ENCODE measurements around the gene SLC9C2. TPM values are rescaled to one million over a fixed set of nuclear protein-coding genes. Genes with fewer than 3 reads are reported as not detected.
"Not testable (repeated sequence)": the region's sequence is repeated elsewhere in the genome, so short reads cannot be mapped to it uniquely, and the experiment has no call there.

Gene SLC9C2
- polyA plus RNA-seq, 1 donor from 2014 or later: 0.31 TPM

DNA sequence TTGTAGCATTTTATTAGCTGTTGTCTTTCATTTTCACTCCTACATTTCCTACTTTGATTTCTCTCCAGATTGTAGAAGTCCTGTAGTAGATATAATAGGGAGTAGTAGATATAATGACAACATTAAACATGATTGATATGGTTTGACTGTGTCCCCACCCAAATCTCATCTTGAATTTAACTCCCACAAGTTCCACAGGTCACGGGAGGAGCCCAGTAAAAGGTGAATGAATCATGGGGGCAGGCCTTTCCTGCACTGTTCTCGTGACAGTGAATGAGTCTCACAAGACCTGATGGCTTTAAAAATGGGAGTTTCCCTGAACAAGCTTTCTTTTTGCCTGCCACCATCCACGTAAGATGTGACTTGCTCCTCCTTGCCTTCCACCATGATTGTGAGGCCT, 133.2 kb downstream of the SLC9C2 start:
- no peak overlapping the region for H2AFZ ChIP-seq (ENCODE audit: low read depth, low read length)
- H3K27ac ChIP-seq (ENCODE audit: low read length): no peak overlapping the region
- TF ChIP-seq, protein P1, sequence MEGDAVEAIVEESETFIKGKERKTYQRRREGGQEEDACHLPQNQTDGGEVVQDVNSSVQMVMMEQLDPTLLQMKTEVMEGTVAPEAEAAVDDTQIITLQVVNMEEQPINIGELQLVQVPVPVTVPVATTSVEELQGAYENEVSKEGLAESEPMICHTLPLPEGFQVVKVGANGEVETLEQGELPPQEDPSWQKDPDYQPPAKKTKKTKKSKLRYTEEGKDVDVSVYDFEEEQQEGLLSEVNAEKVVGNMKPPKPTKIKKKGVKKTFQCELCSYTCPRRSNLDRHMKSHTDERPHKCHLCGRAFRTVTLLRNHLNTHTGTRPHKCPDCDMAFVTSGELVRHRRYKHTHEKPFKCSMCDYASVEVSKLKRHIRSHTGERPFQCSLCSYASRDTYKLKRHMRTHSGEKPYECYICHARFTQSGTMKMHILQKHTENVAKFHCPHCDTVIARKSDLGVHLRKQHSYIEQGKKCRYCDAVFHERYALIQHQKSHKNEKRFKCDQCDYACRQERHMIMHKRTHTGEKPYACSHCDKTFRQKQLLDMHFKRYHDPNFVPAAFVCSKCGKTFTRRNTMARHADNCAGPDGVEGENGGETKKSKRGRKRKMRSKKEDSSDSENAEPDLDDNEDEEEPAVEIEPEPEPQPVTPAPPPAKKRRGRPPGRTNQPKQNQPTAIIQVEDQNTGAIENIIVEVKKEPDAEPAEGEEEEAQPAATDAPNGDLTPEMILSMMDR (IDR thresholded peaks at IDR 0.05; ENCODE audit: poor library complexity, severe bottlenecking): no peak
- no peak for TF ChIP-seq POLR2AphosphoS5 (IDR thresholded peaks at IDR 0.05)
- TF ChIP-seq RAD21 (conservative IDR thresholded peaks at IDR 0.05): no peak
- TF ChIP-seq, protein P2, sequence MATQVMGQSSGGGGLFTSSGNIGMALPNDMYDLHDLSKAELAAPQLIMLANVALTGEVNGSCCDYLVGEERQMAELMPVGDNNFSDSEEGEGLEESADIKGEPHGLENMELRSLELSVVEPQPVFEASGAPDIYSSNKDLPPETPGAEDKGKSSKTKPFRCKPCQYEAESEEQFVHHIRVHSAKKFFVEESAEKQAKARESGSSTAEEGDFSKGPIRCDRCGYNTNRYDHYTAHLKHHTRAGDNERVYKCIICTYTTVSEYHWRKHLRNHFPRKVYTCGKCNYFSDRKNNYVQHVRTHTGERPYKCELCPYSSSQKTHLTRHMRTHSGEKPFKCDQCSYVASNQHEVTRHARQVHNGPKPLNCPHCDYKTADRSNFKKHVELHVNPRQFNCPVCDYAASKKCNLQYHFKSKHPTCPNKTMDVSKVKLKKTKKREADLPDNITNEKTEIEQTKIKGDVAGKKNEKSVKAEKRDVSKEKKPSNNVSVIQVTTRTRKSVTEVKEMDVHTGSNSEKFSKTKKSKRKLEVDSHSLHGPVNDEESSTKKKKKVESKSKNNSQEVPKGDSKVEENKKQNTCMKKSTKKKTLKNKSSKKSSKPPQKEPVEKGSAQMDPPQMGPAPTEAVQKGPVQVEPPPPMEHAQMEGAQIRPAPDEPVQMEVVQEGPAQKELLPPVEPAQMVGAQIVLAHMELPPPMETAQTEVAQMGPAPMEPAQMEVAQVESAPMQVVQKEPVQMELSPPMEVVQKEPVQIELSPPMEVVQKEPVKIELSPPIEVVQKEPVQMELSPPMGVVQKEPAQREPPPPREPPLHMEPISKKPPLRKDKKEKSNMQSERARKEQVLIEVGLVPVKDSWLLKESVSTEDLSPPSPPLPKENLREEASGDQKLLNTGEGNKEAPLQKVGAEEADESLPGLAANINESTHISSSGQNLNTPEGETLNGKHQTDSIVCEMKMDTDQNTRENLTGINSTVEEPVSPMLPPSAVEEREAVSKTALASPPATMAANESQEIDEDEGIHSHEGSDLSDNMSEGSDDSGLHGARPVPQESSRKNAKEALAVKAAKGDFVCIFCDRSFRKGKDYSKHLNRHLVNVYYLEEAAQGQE (IDR thresholded peaks at IDR 0.05; ENCODE audit: borderline replicate concordance): no peak
- no peak for TF ChIP-seq EP300 (conservative IDR thresholded peaks at IDR 0.05; ENCODE audit: poor library complexity, severe bottlenecking)
- TF ChIP-seq TAF1 (IDR thresholded peaks at IDR 0.05; ENCODE audit: low read depth): no peak
- no peak for TF ChIP-seq SMC3 (conservative IDR thresholded peaks at IDR 0.05; ENCODE audit: poor library complexity)
- no peak for TF ChIP-seq EZH2 (IDR thresholded peaks at IDR 0.05; ENCODE audit: borderline replicate concordance, insufficient read depth, low read length, poor library complexity, severe bottlenecking)
- TF ChIP-seq MXI1 (conservative IDR thresholded peaks at IDR 0.05; ENCODE audit: poor library complexity, severe bottlenecking): no peak
- H3K4me3 ChIP-seq (ENCODE audit: low read length): no peak overlapping the region
- H3K9me3 ChIP-seq (ENCODE audit: low read length): no peaks in the 10 kb centered on the region
- H3K27me3 ChIP-seq (ENCODE audit: insufficient read depth, low read depth, low read length): no peaks in the 10 kb centered on the region
- H3K36me3 ChIP-seq (ENCODE audit: insufficient read depth, low read length): no peaks in the 10 kb centered on the region
- H3K79me2 ChIP-seq (replicated peaks; ENCODE audit: insufficient read depth, low read length): no peaks in the 10 kb centered on the region
- no peaks in the 10 kb centered on the region for H3K9me2 ChIP-seq (ENCODE audit: insufficient read depth, low read length)
- H4K20me1 ChIP-seq (ENCODE audit: insufficient read depth): no peaks in the 10 kb centered on the region
- no peak overlapping the region for H3K4me2 ChIP-seq (ENCODE audit: low read length)
- no peaks in the 10 kb centered on the region for H3F3A ChIP-seq (ENCODE audit: insufficient read depth, low read length, poor library complexity, severe bottlenecking)
- no peak overlapping the region for H3K9ac ChIP-seq (ENCODE audit: low read length)

DNA sequence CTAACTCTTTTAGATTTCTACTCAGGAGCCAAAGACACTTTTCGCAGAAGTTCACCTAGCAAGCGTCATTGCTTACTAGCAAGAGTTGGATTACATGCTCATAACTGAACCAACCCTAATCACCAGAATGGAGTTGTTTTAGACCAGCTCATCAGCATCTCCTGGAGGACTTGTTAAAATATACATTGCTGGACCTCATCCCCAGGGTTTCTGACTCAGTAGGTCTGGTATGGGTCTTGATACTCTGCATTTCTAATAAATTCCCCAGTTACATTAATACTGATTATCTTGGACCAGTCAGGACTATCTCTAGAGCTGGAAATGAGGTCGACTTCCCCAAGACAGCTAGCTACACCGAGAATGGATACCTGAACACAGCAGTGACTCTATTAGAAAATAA, 135.4 kb downstream of the SLC9C2 start:
- no peaks in the 10 kb centered on the region for H3K79me2 ChIP-seq (replicated peaks; ENCODE audit: insufficient read depth, low read length)
- no peaks in the 10 kb centered on the region for H3K36me3 ChIP-seq (ENCODE audit: insufficient read depth, low read length)
- H2AFZ ChIP-seq (ENCODE audit: low read depth, low read length): no peak overlapping the region
- no peak overlapping the region for H3K9ac ChIP-seq (ENCODE audit: low read length)
- H3K9me2 ChIP-seq (ENCODE audit: insufficient read depth, low read length): no peaks in the 10 kb centered on the region
- no peak overlapping the region for H3K27ac ChIP-seq (ENCODE audit: low read length)
- H3K4me2 ChIP-seq (ENCODE audit: low read length): no peak overlapping the region
- no peak for TF ChIP-seq EP300 (conservative IDR thresholded peaks at IDR 0.05; ENCODE audit: poor library complexity, severe bottlenecking)
- no peak for TF ChIP-seq MXI1 (conservative IDR thresholded peaks at IDR 0.05; ENCODE audit: poor library complexity, severe bottlenecking)
- no peak for TF ChIP-seq SMC3 (conservative IDR thresholded peaks at IDR 0.05; ENCODE audit: poor library complexity)
- no peaks in the 10 kb centered on the region for H4K20me1 ChIP-seq (ENCODE audit: insufficient read depth)
- no peaks in the 10 kb centered on the region for H3K27me3 ChIP-seq (ENCODE audit: insufficient read depth, low read depth, low read length)
- H3K9me3 ChIP-seq (ENCODE audit: low read length): peaks cover 3% of the 10 kb centered on the region
- H3K4me3 ChIP-seq (ENCODE audit: low read length): no peak overlapping the region
- H3F3A ChIP-seq (ENCODE audit: insufficient read depth, low read length, poor library complexity, severe bottlenecking): no peaks in the 10 kb centered on the region

DNA sequence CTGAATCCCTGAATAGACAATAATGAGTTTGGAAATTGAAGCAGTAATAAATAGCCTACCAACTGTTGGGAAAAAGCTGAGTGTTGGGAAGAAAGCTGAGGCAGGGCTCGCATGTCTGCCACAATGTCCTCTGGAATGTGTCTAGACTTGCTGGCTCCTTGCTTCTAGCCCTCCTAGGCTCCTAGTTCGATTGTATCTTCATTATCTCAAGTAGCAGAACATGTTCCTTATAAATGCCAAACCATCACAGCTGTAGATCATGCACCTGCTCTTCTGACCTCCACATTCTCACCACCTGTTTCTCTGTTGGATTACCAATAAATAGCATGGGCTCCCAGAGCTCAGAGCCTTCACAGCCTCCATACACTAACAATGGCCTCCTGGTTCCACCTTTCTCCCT, 138.7 kb downstream of the SLC9C2 start:
- H4K20me1 ChIP-seq (ENCODE audit: insufficient read depth); H3K79me2 ChIP-seq (replicated peaks; ENCODE audit: insufficient read depth, low read length); H3K36me3 ChIP-seq (ENCODE audit: insufficient read depth, low read length); H3K9me2 ChIP-seq (ENCODE audit: insufficient read depth, low read length); H3K27ac ChIP-seq (ENCODE audit: low read length); H3K4me2 ChIP-seq (ENCODE audit: low read length); H3K4me3 ChIP-seq (ENCODE audit: low read length); H2AFZ ChIP-seq (ENCODE audit: low read depth, low read length); H3F3A ChIP-seq (ENCODE audit: insufficient read depth, low read length, poor library complexity, severe bottlenecking); H3K9ac ChIP-seq (ENCODE audit: low read length); H3K27me3 ChIP-seq (ENCODE audit: insufficient read depth, low read depth, low read length); H3K9me3 ChIP-seq (ENCODE audit: low read length): not testable (repeated sequence)

DNA sequence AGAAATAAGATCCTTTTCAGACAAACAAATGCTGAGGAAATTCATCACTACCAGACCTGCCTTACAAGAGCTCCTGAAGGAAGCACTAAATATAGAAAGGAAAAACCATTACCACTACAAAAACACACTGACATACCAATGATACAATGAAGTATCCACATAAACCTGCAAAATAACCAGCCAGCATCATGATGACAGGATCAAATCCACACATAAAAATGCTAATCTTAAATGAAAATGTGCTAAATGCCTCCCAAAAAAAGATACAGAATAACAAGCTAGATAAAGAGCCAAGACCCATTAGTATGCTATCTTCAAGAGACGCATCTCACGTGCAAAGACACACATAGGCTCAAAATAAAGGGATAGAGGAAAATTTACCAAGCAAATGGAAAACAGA, 140.2 kb downstream of the SLC9C2 start:
- not testable (repeated sequence) for H4K20me1 ChIP-seq (ENCODE audit: insufficient read depth); H2AFZ ChIP-seq (ENCODE audit: low read depth, low read length); H3K4me2 ChIP-seq (ENCODE audit: low read length); H3K9me2 ChIP-seq (ENCODE audit: insufficient read depth, low read length); H3K4me3 ChIP-seq (ENCODE audit: low read length); H3K36me3 ChIP-seq (ENCODE audit: insufficient read depth, low read length); H3K9ac ChIP-seq (ENCODE audit: low read length); H3K79me2 ChIP-seq (replicated peaks; ENCODE audit: insufficient read depth, low read length); H3K9me3 ChIP-seq (ENCODE audit: low read length); H3K27ac ChIP-seq (ENCODE audit: low read length); H3K27me3 ChIP-seq (ENCODE audit: insufficient read depth, low read depth, low read length); H3F3A ChIP-seq (ENCODE audit: insufficient read depth, low read length, poor library complexity, severe bottlenecking)

Data from neural cell (in vitro differentiated cells).